GM12801 (cell line): ENCODE measurements around the gene TMEM200B.

Experiments used
- TF ChIP-seq, protein P1 (sequence below): IDR thresholded peaks from one replicate; pipeline ENCODE4 v1.5.1; 2011; ENCODE audit warnings: control low read depth; ENCODE audit not compliant: insufficient read length; ENCODE audit errors: extremely low read depth

TMEM200B gene

GRCh38 chr1:29114654-29115053 lies 9.0 kb downstream of the TMEM200B start:
- TF ChIP-seq, protein P1, sequence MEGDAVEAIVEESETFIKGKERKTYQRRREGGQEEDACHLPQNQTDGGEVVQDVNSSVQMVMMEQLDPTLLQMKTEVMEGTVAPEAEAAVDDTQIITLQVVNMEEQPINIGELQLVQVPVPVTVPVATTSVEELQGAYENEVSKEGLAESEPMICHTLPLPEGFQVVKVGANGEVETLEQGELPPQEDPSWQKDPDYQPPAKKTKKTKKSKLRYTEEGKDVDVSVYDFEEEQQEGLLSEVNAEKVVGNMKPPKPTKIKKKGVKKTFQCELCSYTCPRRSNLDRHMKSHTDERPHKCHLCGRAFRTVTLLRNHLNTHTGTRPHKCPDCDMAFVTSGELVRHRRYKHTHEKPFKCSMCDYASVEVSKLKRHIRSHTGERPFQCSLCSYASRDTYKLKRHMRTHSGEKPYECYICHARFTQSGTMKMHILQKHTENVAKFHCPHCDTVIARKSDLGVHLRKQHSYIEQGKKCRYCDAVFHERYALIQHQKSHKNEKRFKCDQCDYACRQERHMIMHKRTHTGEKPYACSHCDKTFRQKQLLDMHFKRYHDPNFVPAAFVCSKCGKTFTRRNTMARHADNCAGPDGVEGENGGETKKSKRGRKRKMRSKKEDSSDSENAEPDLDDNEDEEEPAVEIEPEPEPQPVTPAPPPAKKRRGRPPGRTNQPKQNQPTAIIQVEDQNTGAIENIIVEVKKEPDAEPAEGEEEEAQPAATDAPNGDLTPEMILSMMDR, result no peak

GRCh38 chr1:29113413-29114117 lies 10.1 kb downstream of the TMEM200B start:
- TF ChIP-seq, protein P1, result no peak

- TF ChIP-seq, protein P1, result no peak
Observed at GRCh38 chr1:29112705-29113412, 10.8 kb downstream of the TMEM200B start.

DNA sequence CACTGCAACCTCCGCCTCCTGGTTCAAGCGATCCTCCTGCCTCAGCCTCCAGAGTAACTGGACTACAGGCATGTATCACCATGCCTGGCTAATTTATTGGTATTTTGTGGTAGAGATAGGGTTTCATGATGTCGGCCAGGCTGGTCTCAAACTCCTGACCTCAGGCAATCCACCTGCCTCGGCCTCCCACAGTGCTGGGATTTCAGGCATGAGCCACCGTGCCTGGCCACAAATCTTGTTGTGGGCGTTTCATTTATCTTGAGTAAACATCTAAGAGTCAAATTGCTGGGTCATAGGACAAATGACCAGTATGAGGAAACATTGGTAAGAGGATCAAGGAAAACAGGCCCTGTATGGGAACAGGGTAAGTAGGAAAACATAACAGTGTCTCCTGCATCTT lies 17.9 kb downstream of the TMEM200B start:
- TF ChIP-seq, protein P1, result no peak

GRCh38 chr1:29100487-29100886 lies 23.2 kb downstream of the TMEM200B start:
- TF ChIP-seq, protein P1, result no peak

DNA sequence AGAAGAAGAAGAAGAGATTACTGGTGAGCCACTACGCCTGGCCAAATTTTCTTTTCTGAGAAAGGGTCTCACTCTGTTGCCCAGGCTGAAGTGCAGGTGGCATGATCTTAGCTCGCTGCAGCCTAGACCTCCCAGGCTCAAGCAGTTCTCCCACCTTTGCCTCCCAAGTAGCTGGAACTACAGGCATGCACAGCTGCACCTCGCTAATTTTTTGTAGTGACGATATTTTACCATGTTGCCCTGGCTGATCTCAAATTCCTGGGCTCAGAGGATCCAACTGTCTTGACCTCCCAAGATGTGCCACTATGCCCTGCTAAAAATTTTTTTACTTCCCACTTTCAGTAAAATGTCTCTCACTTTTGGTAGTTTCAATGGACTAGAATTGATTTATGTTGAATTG lies 24.4 kb downstream of the TMEM200B start:
- TF ChIP-seq, protein P1, result no peak

GRCh38 chr1:29096231-29096886 lies 27.3 kb downstream of the TMEM200B start:
- TF ChIP-seq, protein P1, result no peak
